ENCODE results near the gene AGBL4.
"Not testable (repeated sequence)": the region's sequence is repeated elsewhere in the genome, so short reads cannot be mapped to it uniquely, and the experiment has no call there.

The AGBL4 gene

DNA sequence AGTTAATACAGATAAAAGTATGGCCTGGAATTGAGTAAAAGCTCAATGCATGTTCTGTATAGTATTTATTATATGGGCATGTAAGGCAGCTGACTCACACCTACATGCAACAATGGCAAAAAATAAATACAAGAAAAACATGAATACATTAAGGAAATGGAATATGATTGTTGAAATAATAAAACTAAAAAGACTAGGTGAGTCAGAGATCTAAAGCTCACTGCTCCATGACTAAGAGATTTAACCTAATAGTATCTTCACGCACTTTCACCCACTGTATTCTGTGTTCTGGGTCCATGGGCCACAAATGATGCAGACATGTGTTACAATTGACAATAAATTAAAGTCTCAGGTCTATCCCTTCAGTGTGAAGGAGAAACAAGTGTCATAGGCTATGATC lies 607.0 kb downstream of the AGBL4 start:
- FAIRE-seq = no peak

DNA sequence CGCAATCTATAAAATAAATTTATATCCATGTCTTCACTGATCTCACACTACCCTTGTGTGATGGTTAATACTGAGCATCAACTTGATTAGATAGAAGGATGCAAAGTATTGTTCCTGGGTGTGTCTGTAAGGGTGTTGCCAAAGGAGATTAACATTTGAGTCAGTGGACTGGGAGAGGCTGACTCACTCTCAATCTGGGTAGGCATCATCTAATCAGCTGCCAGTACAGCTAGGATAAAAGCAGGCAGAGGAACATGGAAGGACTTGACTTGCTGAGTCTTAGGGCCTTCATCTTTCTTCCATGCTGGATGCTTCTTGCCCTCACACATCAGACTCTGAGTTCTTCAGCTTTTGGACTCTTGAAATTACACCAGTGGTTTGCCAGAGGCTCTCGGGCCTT lies 615.4 kb downstream of the AGBL4 start:
- FAIRE-seq = no peak

DNA sequence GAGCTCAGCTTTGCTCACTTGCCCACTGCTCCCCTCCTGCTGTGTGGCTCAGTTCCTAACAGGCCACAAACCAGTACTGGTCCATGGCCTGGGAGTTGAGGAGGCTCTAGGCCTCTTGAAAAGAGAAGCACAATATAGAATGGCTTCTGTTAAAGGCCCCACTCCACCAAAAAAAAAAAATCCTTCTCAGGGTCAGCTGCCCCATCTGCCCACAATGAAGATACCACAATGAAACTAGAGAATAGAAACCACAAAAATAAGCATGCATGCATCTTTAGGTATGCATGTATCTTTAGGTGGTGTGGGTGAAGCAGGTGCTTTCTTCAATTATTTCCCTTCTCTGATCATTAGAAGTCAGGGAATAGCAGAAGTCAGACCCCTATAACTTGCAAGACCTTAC lies 626.7 kb downstream of the AGBL4 start:
- FAIRE-seq = no peak

DNA sequence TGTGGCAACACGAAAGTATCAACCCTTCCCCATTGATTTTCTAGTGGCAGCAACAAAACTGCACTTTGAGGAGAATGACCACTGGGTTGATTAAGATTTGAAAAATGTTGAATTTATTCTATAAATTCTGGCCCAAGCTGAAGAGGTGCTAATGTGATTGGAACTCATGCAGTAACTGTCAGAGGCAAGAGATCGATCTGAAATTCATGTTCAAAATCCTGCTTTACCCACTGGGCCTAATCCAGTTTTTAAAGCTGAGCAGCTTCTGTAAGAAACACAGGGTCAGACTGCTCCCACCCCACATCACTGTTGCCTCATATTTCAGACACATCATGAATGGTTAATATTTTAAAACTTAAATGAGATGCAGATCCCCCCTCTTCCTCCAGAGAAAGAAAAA lies 629.6 kb downstream of the AGBL4 start:
- FAIRE-seq = no peak

DNA sequence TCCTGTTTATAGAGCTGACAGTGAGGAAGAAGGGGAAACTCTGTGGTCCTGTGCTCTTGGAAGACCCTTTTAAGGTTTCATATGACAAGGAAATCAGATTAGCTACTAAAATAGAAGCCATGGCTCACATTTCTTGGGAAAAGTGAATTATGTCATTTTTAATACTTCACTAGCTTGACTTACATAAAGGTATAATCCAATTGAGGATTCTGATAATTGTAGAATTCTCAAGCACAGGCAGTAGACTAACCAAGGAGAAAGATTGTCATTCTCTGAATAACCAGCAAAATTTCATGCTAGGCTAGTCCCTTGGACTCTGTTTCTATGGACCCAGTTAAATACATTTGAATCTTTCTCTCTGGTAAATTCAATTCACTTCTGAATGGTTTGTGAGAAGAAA lies 634.1 kb downstream of the AGBL4 start:
- no peak for FAIRE-seq

DNA sequence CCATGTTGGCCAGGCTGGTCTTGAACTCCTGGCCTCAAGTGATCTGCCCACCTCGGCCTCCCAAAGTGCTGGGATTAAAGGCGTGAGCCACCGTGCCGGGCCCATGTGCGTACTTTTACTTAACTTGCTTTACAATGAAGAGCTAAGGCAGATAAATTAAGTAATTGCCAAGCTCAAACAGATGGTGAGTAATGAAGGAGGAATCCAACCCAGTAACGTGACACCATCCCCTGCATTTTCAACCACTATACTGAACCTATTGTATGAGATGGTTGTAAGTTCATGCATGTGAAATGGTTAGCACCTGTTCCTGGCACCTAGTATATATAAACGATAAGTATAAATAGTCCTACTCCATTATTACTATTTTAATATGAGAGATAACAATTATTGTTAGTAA lies 659.1 kb downstream of the AGBL4 start:
- FAIRE-seq = no peak

DNA sequence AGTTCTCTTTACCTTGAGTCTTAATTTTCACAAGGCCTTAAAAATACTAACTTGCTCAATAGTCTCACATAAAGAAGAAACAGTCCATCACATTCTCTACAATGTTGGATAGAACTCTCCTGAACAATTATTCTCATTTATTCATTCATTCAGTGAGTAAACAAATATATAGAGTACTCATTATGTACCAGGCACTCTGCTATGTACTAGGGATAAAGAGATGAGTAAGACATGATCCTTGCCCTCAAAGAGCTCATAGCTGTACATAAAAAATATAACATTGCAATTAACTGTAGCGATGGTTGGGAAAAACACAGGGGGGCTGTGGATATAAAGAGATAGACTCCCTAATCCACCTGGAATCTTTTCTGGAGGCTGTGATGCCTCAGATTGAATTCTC lies 660.1 kb downstream of the AGBL4 start:
- FAIRE-seq = no peak

DNA sequence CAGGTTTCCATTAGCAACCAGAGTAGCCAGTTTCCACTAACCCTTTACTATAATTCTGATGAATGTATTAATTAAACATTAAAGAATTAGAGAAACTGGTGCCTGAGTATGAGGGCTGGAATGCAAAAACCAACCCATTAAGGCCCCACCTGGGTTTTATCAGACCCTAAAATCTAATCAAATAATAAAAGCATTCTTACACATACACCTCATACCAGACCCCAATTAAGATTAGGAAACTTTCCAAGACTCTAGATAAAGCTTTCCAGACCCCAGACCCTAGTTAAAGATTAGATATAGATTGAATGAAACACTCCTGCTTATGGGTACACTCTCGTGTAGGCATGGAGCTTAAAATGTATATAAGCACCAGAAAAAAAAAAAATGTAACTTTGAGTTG lies 665.7 kb downstream of the AGBL4 start:
- FAIRE-seq = no peak

DNA sequence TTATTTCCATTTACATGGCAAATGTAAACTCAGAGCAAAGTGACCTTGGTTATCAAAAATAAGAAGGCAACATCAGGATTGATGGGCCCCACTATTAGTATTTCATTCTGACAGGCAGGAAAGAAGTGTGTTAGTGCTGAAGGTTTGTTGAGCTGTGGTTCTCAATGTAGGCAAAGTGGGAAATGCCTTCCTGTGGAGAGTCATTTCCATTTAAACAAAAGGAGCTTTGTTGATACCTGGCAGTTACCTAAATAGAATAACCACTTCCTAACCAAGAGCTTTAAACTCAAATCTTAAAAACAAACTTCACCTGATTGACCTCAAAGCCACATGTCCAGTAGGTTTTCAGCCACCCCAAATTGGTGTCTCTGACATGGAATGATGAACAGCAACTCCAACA lies 667.2 kb downstream of the AGBL4 start:
- no peak for FAIRE-seq

DNA sequence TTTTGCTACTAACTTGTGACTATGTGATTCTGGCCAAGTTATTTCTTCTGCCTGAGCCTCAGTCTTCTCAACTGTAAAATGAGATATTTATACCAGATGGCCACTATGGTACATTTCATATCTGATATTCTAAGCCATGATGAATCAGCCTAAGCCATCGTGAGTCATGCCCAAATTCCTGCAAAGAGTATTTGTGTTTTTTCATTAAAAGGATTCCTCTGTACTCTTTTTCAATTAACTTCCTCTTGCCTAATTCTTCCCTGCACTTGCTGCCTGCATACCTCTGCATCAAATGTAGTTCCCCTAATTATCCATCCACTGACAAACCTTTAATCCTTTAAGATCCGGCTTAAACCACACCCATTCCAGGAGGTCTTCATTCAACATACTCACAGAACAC lies 672.0 kb downstream of the AGBL4 start:
- FAIRE-seq = no peak

DNA sequence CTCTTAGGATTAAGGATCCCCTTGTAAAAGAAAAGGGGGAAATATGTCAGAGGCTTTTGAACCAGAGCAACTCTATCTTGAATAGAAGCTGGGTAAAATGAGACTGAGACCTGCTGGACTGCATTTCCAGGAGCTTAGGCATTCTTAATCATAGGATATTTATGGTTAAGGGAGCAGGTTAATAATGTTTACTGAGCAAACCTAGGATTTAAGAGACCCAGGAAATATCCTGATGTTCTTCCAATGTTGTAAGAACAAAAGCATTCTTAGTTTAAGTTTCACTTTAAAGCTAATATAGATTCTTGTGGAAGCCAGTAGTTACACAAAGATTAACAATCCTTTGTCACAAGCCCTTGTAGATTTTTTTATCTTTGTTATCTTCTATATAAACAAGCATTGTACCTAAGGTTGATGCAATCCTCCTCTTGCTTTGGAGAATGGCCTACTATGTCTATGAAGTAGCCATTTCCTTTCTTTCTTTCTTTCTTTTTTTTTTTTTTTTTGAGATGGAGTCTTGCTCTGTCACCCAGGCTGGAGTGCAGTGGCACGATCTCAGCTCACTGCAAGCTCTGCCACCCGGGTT lies 676.9 kb downstream of the AGBL4 start:
- no peak for FAIRE-seq

DNA sequence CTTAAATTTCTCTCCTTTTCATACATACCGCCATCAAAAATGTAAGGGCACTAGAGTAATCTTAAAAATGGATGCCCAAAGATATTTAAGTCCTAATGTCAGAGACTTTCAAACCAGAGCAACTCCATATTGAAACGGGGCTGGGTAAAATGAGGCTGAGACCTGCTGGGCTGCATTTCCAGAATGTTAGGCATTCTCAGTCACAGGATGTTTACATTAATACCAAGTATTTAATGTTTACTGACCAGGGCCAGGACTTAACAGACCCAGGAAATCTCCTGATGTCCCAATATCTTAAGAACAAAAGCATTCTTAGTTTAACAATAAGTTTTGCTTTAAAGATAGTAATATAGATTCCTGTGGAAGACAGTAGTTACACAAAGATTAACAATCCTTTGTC lies 683.2 kb downstream of the AGBL4 start:
- FAIRE-seq = no peak

DNA sequence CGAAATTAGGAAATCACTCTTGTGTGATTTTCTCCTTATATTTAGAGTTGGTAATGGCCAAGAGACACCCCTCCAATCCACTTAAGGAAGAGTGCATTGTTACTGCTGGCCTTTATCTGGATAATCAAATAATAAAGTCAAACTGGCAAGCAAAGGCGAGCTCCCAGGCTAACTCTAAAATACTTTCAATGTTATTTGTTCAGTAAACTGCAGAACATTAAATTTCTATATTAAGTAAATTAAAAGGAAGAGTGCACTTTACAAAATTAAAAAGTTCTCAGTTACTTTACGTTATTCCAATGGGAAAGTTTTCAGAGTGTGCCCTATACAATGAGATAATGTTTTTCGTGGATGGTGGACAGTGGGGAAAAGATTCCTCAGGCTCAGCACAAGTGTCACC lies 684.7 kb downstream of the AGBL4 start:
- no peak for FAIRE-seq

DNA sequence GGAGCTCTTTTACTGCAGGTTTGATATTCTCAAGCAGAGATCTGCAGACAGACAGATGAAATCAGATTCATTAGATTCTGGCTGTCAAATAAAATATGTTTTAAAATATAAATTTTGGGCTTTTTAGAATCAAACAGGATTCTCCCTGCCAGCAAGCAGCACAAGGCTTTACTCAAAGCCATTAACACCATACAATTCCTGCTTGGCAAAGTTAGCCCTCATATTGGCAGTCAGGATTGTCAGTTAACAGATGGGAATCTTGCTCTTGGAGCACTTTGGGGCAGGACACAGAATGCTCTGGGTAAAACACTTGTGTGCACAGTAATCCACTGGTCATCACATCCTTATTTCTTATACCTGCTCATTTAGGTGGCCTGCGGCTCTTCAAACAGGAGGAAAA lies 686.5 kb downstream of the AGBL4 start:
- no peak for FAIRE-seq

DNA sequence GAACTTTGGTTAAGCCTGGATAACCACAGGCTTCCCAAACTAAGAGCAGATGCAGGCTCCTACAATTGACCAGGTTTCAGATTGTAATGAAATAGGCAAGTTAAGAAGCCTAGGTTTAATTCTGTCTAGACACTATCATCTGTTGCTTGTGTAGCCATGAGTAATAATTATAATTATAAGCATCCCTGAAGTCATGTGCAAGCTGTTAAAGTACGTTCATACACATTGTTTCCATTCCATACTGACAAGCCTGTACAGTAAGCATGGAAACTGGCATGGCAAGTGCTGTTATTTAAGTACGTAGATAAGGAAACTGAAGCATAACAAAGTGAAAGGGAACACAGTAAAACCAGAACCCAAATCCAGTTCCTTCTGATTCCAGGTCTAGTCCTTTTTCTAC lies 689.8 kb downstream of the AGBL4 start:
- FAIRE-seq = no peak

DNA sequence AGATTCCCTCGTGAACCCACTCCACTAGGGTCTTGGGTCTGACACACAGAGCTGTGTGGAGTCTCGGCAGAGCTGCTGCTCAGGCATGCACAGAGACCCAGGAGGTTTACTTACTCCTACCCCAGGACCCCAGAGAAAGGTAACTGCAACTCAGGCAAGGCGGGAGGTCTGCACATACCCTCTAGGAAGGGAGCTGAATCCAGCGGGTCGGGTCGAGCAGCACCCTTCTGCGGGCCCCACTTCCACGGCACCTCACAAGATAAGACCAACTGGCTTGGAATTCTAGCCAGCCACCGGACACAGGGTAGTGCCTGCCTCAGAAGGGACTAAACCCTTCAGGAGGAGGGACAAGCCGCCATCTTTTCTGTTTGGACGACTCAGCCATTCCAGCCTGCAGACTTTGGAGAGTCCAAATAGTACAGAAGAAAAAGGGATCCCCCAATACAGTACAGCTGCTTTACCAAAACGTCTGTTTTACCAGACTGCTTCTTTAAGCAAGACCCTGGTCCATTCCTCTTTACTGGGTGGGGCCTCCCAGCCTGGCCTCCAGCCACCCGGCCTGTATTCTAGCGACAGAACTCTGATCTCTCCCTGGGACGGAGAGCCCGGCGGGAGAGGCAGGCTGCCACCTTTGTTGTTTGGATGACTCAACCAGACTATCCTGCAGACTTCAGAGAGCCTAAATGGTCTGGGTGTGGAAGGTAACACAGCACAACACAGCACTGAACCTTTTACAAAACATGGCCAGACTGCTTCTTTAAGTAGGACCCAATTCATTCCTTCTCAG lies 692.5 kb downstream of the AGBL4 start:
- no peak for FAIRE-seq

DNA sequence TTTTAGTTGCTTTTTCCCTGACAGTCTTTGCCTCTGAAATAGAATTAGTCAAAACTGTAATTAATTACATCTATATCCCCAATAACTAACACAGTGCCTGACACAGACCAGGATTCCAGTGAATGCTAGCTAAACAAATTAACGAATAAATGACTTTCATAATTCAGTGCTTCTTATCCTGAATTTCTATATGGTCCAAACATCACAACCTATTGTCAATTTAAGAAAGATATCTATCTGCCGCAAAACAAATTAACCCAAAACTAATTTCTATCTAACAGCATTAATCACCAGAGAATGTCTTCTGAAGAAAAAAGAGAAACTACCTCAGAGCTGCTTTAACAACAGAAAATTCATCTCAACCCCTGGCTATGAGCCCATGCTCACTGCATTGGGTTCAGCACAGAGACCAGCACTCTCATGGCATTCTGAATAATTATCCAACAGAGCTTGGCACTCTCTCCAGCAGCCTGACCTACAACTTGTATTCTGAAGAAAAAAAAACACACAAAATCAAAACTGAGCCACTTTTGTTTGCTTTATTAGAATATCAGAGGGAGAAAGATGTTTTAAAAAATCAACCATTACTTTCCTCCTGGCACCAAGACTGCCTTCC lies 699.7 kb downstream of the AGBL4 start:
- no peak for FAIRE-seq

DNA sequence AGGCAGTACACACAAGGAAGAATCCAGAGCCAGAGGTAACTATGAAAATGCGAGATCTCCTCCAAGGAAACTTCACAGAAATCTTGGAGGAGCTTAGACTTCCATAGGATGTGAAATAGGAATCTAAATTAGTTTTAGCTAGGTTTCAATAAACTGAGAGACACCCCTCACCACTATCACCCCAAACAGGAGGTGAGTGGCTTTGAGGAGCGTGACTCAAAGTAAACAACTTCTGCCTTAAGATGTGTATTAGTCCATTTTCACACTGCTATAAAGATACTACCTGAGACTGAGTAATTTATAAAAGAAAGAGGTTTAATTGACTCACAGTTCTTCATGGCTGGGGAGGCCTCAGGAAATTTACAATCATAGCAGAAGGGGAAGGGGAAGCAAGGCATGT lies 703.3 kb downstream of the AGBL4 start:
- FAIRE-seq = not testable (repeated sequence)

DNA sequence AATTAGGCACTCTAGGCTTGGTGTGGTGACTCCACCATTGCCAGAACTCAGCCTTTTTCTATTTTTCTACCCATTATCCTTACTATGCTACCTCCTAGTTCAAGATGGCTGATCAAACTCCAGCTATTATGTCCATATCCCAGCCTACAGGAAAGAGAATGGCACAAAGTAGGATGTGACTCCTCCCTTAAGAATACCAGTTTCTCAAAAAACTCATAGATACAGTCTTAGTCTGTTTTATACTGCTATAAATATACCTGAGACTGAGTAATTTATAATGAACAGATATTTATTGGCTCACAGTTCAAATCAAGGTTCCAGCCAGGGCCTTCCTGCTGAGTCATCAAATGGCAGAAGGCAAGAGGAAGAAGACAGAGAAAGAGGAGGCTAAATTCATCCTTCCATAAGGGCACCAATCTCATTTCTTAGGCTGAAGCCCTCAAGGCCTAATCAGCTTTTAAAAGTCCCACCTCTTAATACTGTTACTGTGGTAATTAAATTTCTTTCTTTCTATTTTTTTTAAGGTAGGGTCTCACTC lies 704.3 kb downstream of the AGBL4 start:
- no peak for FAIRE-seq

DNA sequence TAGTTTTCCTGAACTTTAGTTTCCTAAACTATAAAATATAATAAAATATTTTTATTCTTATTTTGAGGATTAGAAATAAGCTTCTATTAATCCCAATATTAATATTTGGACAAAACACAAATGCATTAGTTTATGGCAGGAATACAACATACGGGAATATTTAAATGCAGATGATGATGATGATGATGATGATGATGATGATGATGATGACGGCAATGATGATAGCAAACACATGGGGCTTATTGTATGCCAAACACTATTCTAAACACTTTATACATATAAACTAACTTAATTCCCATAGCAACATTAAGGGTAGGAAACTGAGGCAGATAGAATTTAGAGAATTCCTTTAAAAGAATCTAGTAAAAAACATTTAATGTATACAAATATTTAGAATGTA lies 705.5 kb downstream of the AGBL4 start:
- FAIRE-seq = no peak

DNA sequence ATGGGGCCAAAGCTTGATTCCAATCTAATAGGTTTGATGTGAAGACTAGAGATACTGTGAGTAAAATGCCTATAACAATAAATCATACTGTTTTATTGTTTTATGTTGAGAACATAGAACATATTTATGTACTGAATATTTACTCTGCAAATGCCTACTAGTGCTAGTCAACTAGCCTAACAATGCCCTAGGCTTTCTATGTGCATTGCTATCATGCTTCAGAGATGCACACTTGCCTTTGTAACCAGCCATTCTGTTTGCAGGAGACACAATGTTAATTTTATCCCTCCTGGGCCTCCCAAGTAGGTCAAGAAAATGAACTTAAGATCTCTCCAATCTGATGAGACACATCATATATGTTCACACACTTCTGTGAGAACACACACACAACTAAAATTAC lies 716.3 kb downstream of the AGBL4 start:
- FAIRE-seq = no peak

DNA sequence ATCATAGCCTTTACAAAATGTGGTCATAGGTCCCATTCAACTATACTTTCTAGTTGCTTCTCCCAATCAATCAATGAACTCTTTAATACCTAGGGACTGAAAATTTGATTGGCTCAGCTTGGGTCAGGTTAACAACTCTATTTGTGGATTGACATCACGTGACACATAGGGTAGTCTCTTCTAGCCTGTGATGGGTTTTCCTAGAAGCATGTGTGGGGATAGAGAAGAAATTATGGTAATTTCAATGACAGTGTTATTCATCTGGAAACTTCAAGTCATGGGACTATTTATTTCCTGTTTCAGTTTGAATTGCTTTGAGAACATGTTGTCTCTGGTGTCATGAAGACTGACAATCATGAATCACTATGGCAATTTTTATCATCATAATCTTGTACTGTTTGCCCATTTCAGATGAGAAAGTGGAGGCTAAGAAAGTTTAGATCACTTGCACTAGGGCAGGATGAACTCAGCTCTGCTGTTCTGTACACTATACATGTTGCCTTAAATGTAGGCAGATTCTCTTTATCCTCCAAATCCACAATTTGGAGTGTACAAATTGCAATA lies 717.2 kb downstream of the AGBL4 start:
- no peak for FAIRE-seq

DNA sequence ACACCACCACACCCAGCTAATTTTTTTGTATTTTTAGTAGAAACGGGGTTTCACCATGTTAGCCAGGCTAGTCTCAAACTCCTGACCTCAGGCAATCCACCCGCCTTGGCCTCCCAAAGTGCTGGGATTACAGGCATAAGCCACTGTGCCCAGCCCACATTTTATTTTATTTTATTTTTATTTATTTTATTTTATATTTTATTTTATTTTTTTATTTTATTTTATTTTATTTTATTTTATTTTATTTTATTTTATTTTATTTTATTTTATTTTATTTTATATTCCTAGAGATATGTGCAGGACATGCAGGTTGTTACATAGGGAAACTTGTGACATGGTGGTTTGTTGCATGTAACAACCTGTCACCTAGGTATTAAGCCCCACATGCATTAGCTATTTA lies 721.4 kb downstream of the AGBL4 start:
- FAIRE-seq = not testable (repeated sequence)

DNA sequence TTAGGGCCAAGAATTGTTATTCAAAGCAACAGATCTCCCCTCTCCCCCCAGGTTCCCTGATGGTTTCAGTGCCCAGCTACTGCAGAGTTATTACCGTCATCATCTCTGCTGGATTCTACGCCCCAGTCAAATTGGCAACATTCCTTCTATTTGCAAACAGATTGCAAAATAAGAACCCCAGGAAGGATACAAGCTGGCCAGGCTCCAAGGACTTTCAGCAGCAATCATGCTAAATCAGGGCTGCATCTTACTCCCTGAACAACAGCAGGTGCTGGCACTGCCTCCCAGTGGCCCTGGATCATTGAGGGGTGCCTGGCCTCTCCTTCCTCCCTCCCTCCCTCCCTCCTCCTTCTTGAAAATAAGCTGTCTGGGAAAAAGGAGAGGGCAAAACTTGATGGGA lies 725.5 kb downstream of the AGBL4 start:
- no peak for FAIRE-seq

Measured in colon (tissue), 2 donors.